Uterus (tissue), 2 donors: Measurements from ENCODE around the gene ACTN1.

Experiments
- POLR2A ChIP-seq, 2 donors: fragments of 450-650 bp; IDR thresholded peaks; one replicate each; pipeline ENCODE4 v1.6.1; 2016; ENCODE audit warnings: antibody characterized with exemption in 2 of 2, mild to moderate bottlenecking in 1 of 2, moderate library complexity in 1 of 2
- TF ChIP-seq, protein P1 (sequence below), 4 experiments: fragments of 200-600 bp in 2 of 4; fragments of 450-650 bp in 2 of 4; sonication (generic) in 2 of 4; IDR thresholded peaks; one replicate each; pipeline ENCODE4 v1.5.1; 2016 to 2019; ENCODE audit warnings: antibody characterized with exemption in 4 of 4, mild to moderate bottlenecking in 2 of 4, moderate library complexity in 1 of 4

DNA sequence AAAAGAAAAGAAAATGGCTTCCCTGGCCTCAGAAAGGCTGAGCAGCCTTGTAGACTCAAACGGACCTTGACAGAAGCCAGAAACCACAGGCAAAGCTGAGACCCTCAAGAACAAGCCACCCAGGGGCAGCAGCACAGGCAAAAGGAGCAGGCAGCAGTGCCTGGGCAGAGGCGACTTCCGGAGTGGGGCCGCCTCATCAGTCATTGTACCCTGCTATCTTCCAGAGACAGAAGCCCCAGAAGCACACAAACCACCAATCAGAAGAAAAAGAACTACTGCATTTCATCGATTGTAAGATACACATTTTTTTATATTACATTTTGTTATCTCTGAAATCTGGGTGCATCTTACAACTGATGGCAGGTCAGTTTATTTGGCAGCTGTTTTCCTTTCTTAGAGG is 128.0 kb downstream of the ACTN1 start:
- TF ChIP-seq, protein P1, sequence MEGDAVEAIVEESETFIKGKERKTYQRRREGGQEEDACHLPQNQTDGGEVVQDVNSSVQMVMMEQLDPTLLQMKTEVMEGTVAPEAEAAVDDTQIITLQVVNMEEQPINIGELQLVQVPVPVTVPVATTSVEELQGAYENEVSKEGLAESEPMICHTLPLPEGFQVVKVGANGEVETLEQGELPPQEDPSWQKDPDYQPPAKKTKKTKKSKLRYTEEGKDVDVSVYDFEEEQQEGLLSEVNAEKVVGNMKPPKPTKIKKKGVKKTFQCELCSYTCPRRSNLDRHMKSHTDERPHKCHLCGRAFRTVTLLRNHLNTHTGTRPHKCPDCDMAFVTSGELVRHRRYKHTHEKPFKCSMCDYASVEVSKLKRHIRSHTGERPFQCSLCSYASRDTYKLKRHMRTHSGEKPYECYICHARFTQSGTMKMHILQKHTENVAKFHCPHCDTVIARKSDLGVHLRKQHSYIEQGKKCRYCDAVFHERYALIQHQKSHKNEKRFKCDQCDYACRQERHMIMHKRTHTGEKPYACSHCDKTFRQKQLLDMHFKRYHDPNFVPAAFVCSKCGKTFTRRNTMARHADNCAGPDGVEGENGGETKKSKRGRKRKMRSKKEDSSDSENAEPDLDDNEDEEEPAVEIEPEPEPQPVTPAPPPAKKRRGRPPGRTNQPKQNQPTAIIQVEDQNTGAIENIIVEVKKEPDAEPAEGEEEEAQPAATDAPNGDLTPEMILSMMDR (IDR thresholded peaks at IDR 0.05) = no peak
- no peak for TF ChIP-seq POLR2A (IDR thresholded peaks at IDR 0.05)
